Subcutaneous adipose tissue (tissue), 4 donors: Measurements from ENCODE around the gene TPSAB1. TPM values are rescaled to one million over a fixed set of nuclear protein-coding genes. Genes with fewer than 3 reads are reported as not detected.

Source experiments
- total RNA-seq, 4 donors: library from RNA; depleted of rRNA; stranded (reverse); fragments of >200 nt; gene quantifications; one replicate each; pipeline ENCODE4 v1.1.0, GENCODE V29; 2016
- TF ChIP-seq, protein P1 (sequence below): fragments of 450-650 bp; IDR thresholded peaks from one replicate; pipeline ENCODE4 v1.5.1; 2016; ENCODE audit warnings: low read depth, mild to moderate bottlenecking, control low read depth, antibody characterized with exemption, moderate library complexity

Gene TPSAB1
- total RNA-seq, 4 donors from 2014 or later: 31.8 to 116 (median 69.8) TPM

DNA sequence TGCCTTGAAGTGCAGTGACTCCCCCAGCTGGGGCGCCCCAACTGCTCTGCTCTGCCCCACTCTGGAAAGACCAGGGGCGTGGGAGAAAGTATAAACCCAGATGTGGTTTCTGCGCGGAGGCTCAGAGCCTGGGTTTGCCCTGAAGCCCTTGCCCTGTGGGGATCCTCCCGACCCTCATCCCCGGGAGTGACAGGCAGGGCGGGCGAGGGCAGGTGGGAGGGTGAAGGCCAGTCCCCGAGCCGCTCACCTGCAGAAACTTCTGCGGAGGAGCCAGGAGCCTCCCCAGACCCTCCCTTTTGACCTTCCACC is 19.2 kb downstream of the TPSAB1 start:
- TF ChIP-seq, protein P1, sequence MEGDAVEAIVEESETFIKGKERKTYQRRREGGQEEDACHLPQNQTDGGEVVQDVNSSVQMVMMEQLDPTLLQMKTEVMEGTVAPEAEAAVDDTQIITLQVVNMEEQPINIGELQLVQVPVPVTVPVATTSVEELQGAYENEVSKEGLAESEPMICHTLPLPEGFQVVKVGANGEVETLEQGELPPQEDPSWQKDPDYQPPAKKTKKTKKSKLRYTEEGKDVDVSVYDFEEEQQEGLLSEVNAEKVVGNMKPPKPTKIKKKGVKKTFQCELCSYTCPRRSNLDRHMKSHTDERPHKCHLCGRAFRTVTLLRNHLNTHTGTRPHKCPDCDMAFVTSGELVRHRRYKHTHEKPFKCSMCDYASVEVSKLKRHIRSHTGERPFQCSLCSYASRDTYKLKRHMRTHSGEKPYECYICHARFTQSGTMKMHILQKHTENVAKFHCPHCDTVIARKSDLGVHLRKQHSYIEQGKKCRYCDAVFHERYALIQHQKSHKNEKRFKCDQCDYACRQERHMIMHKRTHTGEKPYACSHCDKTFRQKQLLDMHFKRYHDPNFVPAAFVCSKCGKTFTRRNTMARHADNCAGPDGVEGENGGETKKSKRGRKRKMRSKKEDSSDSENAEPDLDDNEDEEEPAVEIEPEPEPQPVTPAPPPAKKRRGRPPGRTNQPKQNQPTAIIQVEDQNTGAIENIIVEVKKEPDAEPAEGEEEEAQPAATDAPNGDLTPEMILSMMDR: no peak

DNA sequence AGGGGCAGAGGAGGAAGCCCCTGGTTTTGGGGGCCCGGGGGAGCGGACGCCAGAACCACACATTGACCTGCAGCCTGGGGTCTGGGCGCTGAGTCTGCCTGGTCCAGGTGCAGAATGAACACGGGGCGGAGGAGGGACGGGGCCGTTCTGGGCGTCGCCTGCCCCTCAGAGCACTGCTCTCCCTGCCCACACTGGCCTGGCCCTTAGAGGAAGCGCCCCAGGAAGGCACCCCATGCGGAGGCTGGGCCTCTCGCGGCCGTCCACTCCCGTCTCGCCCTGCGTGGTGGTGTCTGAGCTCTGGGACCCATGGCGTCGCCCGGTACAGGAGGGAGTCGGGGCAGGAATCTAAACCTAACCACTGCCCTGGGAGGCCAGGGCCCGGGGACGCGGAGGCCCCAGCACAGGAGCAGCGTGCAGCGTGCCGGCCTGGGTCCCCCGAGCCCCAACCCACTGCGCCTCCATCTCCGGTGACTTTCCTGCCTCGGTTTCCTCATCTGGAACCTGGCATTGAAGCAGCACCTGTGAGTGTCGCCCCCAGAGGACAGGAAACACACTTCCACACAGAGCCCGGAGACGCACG is 19.7 kb downstream of the TPSAB1 start:
- TF ChIP-seq, protein P1: no peak

DNA sequence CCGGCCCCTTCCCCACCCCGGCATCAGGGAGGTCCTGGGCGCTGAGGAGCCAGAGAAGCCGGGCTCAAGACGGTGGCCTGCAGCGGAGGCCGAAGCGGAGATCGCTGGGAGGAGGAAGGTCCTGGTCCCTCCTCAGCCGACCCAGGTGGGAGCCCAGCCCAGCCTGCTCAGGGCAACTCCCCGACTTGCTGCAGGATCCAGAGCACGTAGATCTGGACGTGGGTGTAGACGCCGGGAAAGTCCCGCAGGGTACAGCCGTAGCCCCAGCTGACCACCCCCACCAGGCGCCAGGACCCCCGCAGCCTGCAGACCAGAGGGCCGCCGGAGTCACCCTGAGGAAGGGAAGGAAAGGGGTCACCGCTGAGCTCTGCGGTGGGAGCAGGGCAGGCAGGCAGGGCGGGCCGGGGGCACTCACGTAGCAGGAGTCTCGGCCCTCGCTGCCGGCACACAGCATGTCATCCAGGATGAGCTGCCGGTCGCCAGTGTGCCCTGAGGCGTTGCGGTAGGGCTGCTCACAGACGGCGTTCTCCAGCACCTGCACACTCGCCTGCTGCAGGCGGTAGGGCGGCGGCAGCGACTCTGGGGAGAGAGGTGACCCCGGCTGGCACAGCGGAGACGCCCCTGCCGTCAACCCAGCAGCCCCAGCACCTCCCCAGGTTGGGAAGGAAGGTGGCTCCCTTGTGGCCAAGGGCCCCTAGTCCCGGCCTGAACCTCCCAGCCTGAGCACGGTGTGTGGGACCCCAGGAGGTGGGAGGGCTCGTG is 20.8 kb downstream of the TPSAB1 start:
- TF ChIP-seq, protein P1: no peak

DNA sequence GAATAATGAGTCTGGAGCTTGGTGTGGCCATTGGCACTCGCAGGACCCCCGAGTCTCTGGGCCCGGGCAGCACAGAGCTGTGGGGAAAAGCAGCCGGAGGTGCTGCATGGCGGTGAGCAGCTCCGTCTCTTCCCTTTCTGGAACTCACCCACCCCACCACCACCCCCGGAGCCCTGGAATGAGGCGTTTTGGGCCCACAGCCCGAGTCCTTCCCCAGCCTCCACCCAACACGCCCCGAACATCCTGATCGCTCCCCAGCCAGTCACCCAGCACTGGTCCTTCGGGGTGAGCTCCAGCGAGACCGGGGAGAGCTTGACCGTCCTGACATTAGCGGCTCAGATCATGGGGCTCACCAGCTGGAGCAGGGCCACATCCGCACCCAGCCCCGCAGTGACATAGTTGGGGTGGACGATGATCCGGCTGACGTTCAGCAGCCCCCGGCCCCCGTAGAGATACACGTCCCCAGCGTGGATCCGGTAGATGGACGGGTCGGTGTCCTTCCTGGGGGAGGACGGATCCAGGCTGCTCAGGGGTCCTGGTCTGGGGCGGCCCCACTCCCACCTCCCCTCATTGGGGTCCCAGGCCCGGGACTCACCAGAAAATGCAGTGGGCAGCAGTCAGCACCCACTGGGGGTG is 21.8 kb downstream of the TPSAB1 start:
- TF ChIP-seq, protein P1: no peak

DNA sequence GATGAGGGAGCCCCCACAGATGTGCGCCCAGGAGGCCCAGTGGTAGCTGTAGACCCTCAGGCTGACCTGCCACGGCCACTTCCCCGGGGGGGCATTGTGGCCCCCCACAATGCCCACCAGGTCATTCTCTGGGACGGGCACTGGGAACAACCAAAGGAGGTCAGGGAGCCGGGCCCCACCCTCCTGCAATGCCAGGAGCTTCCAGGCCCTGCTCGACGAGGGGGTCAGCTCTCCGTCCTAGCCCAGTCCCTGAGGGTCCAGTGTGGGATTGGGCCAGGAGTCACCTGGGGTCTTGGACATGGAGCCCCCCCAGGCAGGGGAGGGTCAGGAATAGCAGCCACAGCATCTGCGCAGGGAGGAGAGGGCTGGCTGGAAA is 22.3 kb downstream of the TPSAB1 start:
- TF ChIP-seq, protein P1: no peak

DNA sequence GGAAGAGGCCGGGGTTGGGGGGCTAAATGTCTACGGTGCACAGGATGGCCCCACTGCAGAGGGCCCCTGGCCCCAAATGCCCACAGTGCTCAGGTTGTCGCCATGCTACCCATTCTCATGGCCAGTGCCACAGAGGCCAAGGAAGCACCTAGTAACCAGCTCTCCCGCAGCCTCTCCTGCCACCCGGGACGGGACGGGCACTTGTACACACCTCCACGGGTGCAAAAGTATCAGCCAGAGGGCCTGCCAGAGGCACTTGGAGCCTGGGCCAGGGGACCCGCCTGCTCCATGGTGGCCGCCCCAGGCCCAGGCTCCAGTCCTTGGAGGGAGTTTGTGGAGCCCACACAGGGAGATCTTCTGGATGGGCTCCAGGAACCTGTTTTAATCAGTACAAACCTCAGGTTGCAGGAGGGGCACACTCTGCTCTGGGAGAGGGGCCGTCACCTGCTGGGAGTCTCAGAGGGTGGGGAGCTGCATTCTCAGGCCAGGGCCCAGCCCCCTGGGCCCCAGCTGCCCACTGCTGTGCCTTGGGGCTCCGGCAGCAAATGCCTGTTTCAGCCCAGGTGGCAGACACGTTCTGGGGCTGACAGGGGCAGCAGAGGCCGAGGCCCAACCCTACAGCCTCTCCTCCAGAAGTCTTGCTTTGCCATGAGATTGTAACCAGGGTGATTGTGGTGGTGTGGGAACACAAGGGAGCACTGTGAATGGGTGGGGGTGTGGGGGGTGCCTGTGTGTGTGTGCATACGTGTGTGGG is 23.3 kb downstream of the TPSAB1 start:
- TF ChIP-seq, protein P1: no peak
